GM12891 (cell line): ENCODE results near the gene SERINC5.

Experiments
- PAX5 ChIP-seq: IDR thresholded peaks from 2 replicates; pipeline ENCODE4 v1.6.1; 2011; ENCODE audit warnings: low read length, moderate library complexity, mild to moderate bottlenecking; ENCODE audit not compliant: insufficient read depth, severe bottlenecking
- POLR2A ChIP-seq: IDR thresholded peaks from 2 replicates; pipeline ENCODE4 v1.6.1; 2011; ENCODE audit warnings: low read depth, low read length, control low read depth
- POLR2AphosphoS5 ChIP-seq: IDR thresholded peaks from 2 replicates; pipeline ENCODE4 v1.6.1; 2011; ENCODE audit warnings: low read depth, low read length, control low read depth
- POU2F2 ChIP-seq: IDR thresholded peaks from 2 replicates; pipeline ENCODE4 v1.6.1; 2011; ENCODE audit warnings: low read depth, mild to moderate bottlenecking, control low read depth, low read length, moderate library complexity
- SPI1 ChIP-seq: IDR thresholded peaks from 2 replicates; pipeline ENCODE4 v1.6.1; 2011; ENCODE audit warnings: low read depth, low read length, control low read depth
- TAF1 ChIP-seq: IDR thresholded peaks from 2 replicates; pipeline ENCODE4 v1.6.1; 2011; ENCODE audit warnings: low read depth, low read length, control low read depth

- no peak for TF ChIP-seq POLR2A
- no peak for TF ChIP-seq POLR2AphosphoS5
- TF ChIP-seq TAF1, result no peak
- TF ChIP-seq SPI1, result no peak
- TF ChIP-seq PAX5, result no peak
- no peak for TF ChIP-seq POU2F2
Measured at GRCh38 chr5:80291761-80292160, 35.9 kb upstream of the SERINC5 start.
